Measurements from ENCODE around the gene HNRNPR. TPM values are rescaled to one million over a fixed set of nuclear protein-coding genes. Genes with fewer than 3 reads are reported as not detected.

Gene HNRNPR
- total and polyA plus RNA-seq, 9 of the 15 experiments (the other 6 are each of a cell fraction or from before 2014, with no cell fraction given), result 80.9 to 372 (median 301) TPM

DNA sequence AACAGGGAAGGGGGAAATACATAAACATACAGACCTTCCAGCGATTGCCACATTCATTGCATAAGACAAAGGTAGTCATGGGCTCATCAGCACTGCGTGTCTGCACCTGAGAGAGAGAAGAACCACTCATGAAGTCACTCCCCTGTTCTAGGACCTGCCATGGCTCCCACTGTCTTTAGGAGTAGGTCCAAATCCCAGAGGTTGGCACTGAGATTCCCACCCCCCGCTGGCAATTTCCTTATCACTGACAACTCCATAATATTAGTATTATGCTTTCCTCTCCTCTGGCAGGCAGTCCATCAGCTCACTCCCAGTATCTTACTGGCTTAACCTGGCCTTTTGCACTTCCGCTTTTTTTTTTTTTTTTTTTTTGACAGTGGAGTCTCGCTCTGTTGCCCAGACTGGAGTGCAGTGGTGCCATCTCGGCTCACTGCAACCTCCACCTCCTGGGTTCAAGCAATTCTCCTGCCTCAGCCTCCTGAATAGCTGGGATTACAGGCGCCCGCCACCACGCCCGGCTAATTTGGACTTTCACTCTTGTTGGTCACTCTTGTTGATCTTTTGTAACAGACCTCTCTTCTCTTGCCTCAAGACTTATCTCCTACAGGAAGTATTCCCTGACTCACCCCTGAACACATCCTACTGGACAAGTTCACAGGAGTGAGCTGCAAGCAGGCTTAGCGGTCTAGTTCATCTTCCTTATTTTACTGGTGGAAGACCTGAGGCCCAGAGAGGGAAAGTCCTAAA, 40.4 kb upstream of the HNRNPR start (continued):
- TF ChIP-seq ZBTB11 (CRISPR knock-in tag; IDR thresholded peaks at IDR 0.05), result no peak
- no peak for TF ChIP-seq STAT5A (IDR thresholded peaks at IDR 0.05; ENCODE audit: borderline replicate concordance, low read length)
- no peak for TF ChIP-seq HIVEP1 (CRISPR knock-in tag; IDR thresholded peaks at IDR 0.05)
- no peak for TF ChIP-seq STAT5B (CRISPR knock-in tag; IDR thresholded peaks at IDR 0.05)
- TF ChIP-seq, protein P1, sequence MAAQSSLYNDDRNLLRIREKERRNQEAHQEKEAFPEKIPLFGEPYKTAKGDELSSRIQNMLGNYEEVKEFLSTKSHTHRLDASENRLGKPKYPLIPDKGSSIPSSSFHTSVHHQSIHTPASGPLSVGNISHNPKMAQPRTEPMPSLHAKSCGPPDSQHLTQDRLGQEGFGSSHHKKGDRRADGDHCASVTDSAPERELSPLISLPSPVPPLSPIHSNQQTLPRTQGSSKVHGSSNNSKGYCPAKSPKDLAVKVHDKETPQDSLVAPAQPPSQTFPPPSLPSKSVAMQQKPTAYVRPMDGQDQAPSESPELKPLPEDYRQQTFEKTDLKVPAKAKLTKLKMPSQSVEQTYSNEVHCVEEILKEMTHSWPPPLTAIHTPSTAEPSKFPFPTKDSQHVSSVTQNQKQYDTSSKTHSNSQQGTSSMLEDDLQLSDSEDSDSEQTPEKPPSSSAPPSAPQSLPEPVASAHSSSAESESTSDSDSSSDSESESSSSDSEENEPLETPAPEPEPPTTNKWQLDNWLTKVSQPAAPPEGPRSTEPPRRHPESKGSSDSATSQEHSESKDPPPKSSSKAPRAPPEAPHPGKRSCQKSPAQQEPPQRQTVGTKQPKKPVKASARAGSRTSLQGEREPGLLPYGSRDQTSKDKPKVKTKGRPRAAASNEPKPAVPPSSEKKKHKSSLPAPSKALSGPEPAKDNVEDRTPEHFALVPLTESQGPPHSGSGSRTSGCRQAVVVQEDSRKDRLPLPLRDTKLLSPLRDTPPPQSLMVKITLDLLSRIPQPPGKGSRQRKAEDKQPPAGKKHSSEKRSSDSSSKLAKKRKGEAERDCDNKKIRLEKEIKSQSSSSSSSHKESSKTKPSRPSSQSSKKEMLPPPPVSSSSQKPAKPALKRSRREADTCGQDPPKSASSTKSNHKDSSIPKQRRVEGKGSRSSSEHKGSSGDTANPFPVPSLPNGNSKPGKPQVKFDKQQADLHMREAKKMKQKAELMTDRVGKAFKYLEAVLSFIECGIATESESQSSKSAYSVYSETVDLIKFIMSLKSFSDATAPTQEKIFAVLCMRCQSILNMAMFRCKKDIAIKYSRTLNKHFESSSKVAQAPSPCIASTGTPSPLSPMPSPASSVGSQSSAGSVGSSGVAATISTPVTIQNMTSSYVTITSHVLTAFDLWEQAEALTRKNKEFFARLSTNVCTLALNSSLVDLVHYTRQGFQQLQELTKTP (IDR thresholded peaks at IDR 0.05; ENCODE audit: low read depth in 1 of 2, partially characterized antibody in 2 of 2), result peak in 1 of 2 experiments; percentile 19
- TF ChIP-seq ZNF121 (CRISPR knock-in tag; conservative IDR thresholded peaks at IDR 0.05), result peak; percentile 98
- TF ChIP-seq ZFP30 (CRISPR knock-in tag; IDR thresholded peaks at IDR 0.05; ENCODE audit: borderline replicate concordance), result no peak
- TF ChIP-seq SRSF7 (optimal IDR thresholded peaks at IDR 0.05; ENCODE audit: low read depth, low read length), result no peak
- TF ChIP-seq FOSL1 (tag; conservative IDR thresholded peaks at IDR 0.05), result peak; percentile 94
- TF ChIP-seq EP300 (IDR thresholded peaks at IDR 0.05; ENCODE audit: low read length), result peak; percentile 54
- TF ChIP-seq NCOA2 (IDR thresholded peaks at IDR 0.05; ENCODE audit: partially characterized antibody in 2 of 2), result no peak
- TF ChIP-seq TGIF2 (CRISPR knock-in tag; IDR thresholded peaks at IDR 0.05), result no peak
- TF ChIP-seq MAX (CRISPR knock-in tag; IDR thresholded peaks at IDR 0.05), result no peak
- no peak for TF ChIP-seq ZBTB34 (CRISPR knock-in tag; IDR thresholded peaks at IDR 0.05)
- no peak for TF ChIP-seq MCM7 (IDR thresholded peaks at IDR 0.05)
- TF ChIP-seq ATF3 (IDR thresholded peaks at IDR 0.05), result peak; percentile 42; the same call in 1 of the 2 replicates
- TF ChIP-seq ATF3 (CRISPR knock-in tag; conservative IDR thresholded peaks at IDR 0.05), result no peak

Data from K562 (cell line).